Tracheal epithelial cell (primary cell): ENCODE results near the gene ELF1. TPM values are rescaled to one million over a fixed set of nuclear protein-coding genes. Genes with fewer than 3 reads are reported as not detected.

Experiments
- total RNA-seq: library from RNA; depleted of rRNA; stranded (reverse); fragments of >200 nt; gene quantifications from 2 replicates; pipeline ENCODE4 v1.2.1, GENCODE V29; 2014

Gene ELF1
- total RNA-seq: 68.2 and 84.2 TPM in 2 replicates

GRCh38 chr13:41019011-41019487 lies at the start of gene ELF1:
Gene ELF1 (minus strand): TSS chr13:41019316. CDS start chr13:40982054, 37,262 bp downstream.

GRCh38 chr13:41061075-41061913 lies 42.2 kb upstream of the ELF1 start, which contains the start of gene WBP4:
Gene WBP4 (plus strand): TSS chr13:41061509. CDS start chr13:41061674, 165 bp downstream.

Other genes starting within 250 kb of the ELF1 start
- 11.1 and 18.5 TPM in 2 replicates for gene MRPS31, start 248.1 kb downstream of the ELF1 start, total RNA-seq
- 24.3 and 27.2 TPM in 2 replicates for gene SLC25A15, start 229.7 kb downstream of the ELF1 start, total RNA-seq
- 6.0 and 6.5 TPM in 2 replicates for gene WBP4, start 42.2 kb upstream of the ELF1 start, total RNA-seq
- 5.5 and 10.2 TPM in 2 replicates for gene KBTBD6, start 113.5 kb upstream of the ELF1 start, total RNA-seq
- gene KBTBD7, start 175.3 kb upstream of the ELF1 start, total RNA-seq: 3.6 and 8.5 TPM in 2 replicates
- gene MTRF1, start 244.3 kb upstream of the ELF1 start, total RNA-seq: 16.9 and 23.2 TPM in 2 replicates